Mononuclear cell (primary cell): ENCODE data around the gene LRRC3B. TPM values are rescaled to one million over a fixed set of nuclear protein-coding genes. Genes with fewer than 3 reads are reported as not detected.

ENCODE experiments used
- H3K27me3 ChIP-seq: 2 replicates; pipeline ENCODE4 v1.6.0; 2011; ENCODE audit warnings: low read length, control low read depth; ENCODE audit not compliant: insufficient read depth
- H3K4me1 ChIP-seq: 2 replicates; pipeline ENCODE4 v1.5.1; 2011; ENCODE audit warnings: mild to moderate bottlenecking, low read length, control low read depth; ENCODE audit not compliant: insufficient read depth
- H3K4me3 ChIP-seq: 2 replicates; pipeline ENCODE4 v1.5.1; 2011; ENCODE audit warnings: mild to moderate bottlenecking, low read length, moderate library complexity
- H3K9me3 ChIP-seq: 2 replicates; pipeline ENCODE4 v1.5.1; 2011; ENCODE audit warnings: low read depth, mild to moderate bottlenecking, control low read depth, low read length
- total RNA-seq: library from RNA; depleted of rRNA; stranded (reverse); fragments of >200 nt; gene quantifications from one replicate; pipeline ENCODE4 v1.2.3, GENCODE V29; 2012

LRRC3B gene
- total RNA-seq, 1 donor, result 0.10 TPM

DNA sequence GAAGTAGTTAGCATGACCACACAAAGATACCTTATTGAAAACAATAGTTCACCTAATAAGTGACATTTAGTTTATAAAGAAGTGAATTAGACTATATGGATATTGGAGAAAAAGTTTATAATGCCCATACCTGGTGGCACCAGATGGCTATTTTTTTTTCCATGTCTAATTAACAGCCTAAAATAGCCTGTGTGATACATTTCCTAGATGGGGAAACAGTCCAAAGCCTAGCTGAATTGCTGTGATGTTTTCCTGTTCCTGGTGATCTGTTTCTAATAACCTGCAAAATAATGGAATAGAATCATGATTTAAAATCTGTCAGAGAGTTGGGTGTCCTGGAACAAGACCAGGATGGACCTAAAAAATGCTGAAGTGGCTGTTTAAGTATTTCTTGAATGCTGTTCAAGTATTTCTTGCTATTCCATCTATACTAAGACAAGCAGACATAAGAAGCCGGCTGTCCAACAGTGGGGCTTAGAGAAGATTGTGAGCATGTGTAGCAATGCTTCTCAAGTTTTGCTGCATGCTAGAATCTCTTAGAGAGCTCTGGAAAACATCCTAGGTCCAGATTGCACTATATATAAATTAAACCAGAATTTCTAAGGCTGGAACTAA lies 31.3 kb downstream of the LRRC3B start:
- H3K27me3 ChIP-seq, result no peaks in the 10 kb centered on the region
- no peaks in the 10 kb centered on the region for H3K4me1 ChIP-seq
- H3K4me3 ChIP-seq, result no peak overlapping the region
- H3K9me3 ChIP-seq, result no peaks in the 10 kb centered on the region

DNA sequence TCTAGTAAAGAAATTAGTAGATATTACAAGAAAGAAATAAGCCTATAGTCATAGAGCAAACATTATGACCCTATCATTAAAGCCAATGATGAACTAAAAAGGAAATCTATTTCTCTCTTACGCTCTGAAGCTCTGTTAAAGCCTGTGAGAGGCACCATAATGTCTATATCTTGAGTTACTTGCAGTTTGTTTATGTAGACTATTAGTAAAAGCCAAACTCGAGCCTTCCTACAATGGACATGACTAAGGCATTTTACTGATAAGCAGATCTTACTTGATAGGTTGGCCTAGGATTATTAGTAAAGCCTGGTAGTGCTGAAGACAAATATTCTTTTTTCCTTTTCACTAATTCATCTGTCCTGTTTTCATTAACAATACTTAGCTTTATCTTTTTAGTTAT lies 32.7 kb downstream of the LRRC3B start:
- H3K4me1 ChIP-seq, result no peaks in the 10 kb centered on the region
- no peaks in the 10 kb centered on the region for H3K9me3 ChIP-seq
- no peak overlapping the region for H3K4me3 ChIP-seq
- no peaks in the 10 kb centered on the region for H3K27me3 ChIP-seq

DNA sequence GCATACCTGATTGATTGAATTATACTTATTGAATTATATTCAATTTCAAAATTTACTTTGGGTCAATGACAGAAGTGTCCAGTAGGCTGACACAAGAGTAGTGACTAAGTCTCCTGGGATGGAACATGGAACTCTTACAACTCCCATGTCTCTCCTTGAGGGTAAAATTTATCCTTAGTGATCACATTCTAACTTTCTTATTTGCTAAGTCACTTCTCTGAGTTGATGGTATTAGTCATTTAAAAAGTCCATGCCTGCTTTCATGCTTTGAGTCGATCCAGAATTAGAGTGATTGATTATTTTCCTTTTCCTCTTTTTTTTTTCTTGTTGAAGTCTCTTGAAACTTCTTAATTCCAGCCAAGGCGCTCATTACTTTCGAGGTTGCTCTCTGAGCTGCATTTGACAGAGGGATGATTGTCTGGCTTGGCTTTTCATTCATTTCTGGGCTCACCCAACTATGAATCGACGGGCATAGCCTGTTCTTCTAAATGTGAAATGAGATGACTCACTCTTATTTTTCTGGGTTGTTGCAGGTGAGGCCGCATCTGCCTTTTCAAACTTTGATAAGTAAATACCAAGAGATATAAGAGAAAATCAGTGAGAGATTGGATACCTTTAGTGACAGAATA lies 34.9 kb downstream of the LRRC3B start:
- Histone ChIP-seq H3K4me3 (no peak overlapping the region), H3K4me1 (no peaks in the 10 kb centered on the region), H3K27me3 (no peaks in the 10 kb centered on the region), H3K9me3 (no peaks in the 10 kb centered on the region)

DNA sequence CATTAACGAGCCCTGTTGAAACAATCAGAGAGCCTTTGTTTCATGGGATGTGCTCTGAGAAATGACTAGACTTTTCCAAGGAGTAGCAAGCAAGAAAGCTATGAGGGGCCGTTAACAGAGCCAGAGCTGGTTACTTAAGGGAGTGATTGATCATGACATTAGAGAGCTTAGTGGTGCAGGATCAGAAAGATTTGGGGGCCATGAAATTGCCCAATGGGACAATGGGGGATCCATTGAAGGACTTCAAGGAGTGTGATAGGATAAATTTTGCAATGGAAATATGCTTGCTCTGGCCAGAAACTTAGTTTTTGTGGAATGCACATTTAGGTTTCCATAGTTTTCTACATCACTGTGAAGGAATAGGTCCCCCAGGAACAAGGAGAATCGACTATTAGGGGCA lies 45.6 kb downstream of the LRRC3B start:
- H3K27me3 ChIP-seq, result no peaks in the 10 kb centered on the region
- no peak overlapping the region for H3K4me3 ChIP-seq
- no peaks in the 10 kb centered on the region for H3K4me1 ChIP-seq
- no peaks in the 10 kb centered on the region for H3K9me3 ChIP-seq

DNA sequence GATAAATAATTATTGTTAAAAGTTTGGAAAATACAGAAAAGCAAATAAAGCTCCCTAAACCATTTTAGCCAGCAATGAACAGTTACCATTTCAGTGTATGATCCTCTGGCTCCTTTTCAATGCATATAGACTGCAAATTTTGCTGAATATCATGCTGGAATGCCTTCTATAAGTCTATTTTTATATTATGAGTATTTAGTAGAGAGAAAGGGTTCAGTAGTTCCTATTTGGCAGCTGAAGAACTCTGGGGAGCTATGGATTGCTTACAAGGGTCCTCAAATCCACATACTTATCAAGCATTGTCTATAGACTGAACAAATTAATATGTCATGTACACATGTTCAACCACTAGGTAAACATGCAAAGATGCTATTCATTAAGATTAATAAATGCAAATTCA lies 46.1 kb downstream of the LRRC3B start:
- Histone ChIP-seq H3K4me3 (no peak overlapping the region), H3K4me1 (no peaks in the 10 kb centered on the region), H3K9me3 (no peaks in the 10 kb centered on the region), H3K27me3 (no peaks in the 10 kb centered on the region)

DNA sequence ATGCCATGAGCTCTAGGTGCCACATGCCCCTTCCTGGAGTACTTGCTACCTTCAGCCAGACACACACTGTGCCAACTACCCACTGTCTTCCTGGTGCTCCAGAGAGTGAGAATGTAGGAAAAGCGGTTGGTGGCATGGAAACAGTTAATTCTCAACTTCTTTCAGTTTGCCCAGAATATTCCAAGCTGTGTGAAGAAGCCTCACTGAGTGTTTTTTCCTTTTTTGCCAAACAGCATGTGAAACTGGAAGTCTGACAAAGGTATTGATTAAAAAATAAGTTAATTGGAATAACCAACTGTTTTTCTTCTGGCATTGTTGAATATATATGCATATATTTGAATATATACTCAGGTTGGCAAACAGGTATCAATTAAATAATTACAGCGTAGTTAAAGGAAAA lies 52.8 kb downstream of the LRRC3B start:
- H3K9me3 ChIP-seq, result no peaks in the 10 kb centered on the region
- no peaks in the 10 kb centered on the region for H3K4me1 ChIP-seq
- no peaks in the 10 kb centered on the region for H3K27me3 ChIP-seq
- no peak overlapping the region for H3K4me3 ChIP-seq

DNA sequence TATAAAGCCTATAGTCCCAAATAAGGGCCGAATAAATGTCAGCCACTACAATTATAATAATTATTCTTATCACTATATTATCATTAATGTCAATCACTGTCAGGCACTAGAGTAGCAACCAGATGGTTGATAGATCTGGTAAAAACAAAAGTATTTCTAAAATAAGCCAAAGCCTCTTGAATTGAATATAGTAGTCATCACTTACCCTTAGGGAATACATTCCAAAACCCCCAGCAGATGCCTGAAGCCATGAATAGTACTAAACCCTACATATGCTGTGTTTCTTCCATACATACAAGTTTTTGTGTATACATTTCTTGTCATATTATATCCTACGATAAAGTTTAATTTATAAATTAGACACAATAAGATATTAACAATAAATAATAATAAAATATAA lies 59.1 kb downstream of the LRRC3B start:
- H3K4me3 ChIP-seq, result no peak overlapping the region
- no peaks in the 10 kb centered on the region for H3K27me3 ChIP-seq
- no peaks in the 10 kb centered on the region for H3K9me3 ChIP-seq
- no peaks in the 10 kb centered on the region for H3K4me1 ChIP-seq

DNA sequence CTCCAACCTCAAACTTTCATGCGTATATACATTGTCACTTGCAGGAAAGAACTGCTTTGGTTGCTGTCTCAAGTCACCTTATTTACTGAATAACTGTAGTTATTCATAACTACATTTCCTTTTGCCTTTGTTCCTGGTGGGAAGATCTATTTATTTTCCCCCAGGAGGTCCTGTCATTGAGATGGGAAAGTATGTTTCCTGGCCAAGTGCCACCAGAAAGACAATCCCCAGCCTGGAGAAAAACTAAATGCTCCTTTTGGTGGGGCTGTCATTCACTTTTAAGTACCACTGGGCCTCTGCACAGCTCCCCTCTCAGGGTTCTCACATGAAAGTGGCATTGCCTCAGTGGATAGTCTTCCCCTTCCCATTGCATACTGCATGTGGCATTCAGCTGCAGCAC lies 59.8 kb downstream of the LRRC3B start:
- no peaks in the 10 kb centered on the region for H3K9me3 ChIP-seq
- no peaks in the 10 kb centered on the region for H3K4me1 ChIP-seq
- H3K4me3 ChIP-seq, result no peak overlapping the region
- H3K27me3 ChIP-seq, result no peaks in the 10 kb centered on the region

DNA sequence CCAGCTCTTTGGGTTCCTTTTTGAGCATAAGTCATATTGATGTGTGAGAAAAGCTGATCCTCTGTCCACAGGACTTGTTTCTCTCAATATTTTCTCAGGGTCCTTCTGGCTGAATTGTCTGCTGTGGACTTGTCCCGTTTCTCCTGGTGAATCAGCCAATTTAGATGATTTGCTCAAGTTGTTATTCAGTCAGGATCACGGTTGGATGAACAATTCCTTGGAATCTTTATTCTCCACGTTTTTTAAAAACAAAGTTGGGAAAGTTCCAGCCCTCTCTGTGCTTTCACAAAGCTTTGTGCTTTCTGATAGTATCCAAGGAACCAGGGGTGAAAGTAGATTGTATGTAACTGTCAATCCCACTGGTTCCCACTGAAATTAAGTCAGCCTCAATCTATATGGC lies 61.3 kb downstream of the LRRC3B start:
- Histone ChIP-seq H3K4me3 (no peak overlapping the region), H3K27me3 (no peaks in the 10 kb centered on the region), H3K4me1 (no peaks in the 10 kb centered on the region), H3K9me3 (no peaks in the 10 kb centered on the region)

DNA sequence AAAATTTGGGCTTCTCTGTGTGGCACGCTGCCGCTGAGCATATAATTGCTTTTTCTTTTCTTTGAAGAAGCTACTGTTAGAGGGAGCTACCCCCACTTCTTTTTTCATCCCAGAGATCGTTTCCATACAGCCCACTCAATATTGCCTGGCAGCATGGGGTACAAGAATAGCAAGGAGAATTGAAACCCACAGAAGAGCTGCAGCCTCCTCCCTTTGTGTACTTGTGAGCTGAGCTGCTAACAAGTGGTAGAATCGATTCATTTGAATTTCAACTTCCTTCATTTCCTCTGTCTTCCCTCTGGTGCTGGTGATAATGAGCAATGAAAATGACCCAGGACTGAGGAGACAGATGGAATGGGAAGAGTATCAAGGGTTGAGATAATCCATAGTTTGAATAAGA lies 64.9 kb downstream of the LRRC3B start:
- Histone ChIP-seq H3K4me3 (no peak overlapping the region), H3K27me3 (no peaks in the 10 kb centered on the region), H3K9me3 (no peaks in the 10 kb centered on the region), H3K4me1 (no peaks in the 10 kb centered on the region)

DNA sequence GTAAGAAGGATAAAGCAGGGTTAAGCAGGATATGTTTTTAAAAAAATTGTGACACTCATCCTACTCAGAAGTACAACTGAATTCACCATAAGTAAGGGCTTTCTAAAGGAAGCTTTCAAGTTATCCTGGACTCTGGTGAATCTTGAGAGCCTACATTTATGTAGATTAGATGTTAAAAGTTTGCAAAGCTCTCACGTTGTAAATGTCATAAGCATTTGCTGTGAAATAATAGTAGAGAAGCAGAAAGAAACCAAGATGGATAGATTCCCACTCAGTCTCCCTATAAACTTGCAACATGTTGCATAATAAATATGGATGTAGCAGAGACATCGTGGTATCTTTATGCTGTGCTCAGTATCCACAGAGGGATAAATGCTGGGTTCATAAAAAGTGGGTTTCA lies 77.0 kb downstream of the LRRC3B start:
- H3K4me3 ChIP-seq, result no peak overlapping the region
- H3K27me3 ChIP-seq, result no peaks in the 10 kb centered on the region
- H3K4me1 ChIP-seq, result no peaks in the 10 kb centered on the region
- H3K9me3 ChIP-seq, result no peaks in the 10 kb centered on the region

DNA sequence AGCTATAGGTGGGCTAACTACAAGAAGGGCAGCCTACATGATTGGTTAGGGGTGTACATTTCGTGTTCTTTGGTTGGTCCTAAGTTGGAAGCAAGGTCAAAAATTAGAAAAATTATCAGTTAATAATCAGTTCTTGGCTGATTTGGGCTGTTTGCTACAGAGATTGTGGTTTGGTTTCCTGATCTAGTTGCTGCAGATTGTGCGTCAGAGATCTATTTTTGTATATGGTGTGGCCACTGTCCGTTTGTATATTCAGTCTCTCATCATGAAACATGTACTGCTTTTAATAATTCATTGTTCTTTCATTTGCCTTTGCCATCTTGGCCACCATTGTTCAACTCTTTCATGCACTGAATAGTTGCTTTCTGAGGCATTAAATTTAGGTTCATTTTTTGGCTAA lies 80.9 kb downstream of the LRRC3B start:
- Histone ChIP-seq H3K4me3 (no peak overlapping the region), H3K4me1 (no peaks in the 10 kb centered on the region)

DNA sequence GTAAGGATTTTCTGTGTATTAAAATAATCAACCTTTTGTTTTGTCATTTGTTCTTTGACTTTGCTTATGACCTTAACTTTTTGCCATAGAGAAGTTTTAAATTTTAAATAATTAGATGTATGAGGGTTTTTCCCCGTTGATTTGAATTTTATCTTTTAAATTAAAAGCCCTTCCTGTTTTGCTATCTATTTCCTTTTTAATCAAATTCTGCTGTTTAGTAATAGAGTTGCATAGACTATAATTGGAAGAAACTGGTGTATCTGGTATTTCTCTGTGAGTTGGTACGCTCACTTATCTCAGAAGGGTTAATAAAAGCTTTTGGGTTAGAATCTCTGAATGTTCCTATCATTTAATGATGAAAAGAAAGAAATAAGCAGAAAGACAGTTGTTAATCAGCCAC lies 82.2 kb downstream of the LRRC3B start:
- no peaks in the 10 kb centered on the region for H3K27me3 ChIP-seq
- H3K4me1 ChIP-seq, result no peaks in the 10 kb centered on the region

More for the DNA sequence above, 80.9 kb downstream of the LRRC3B start:
- H3K9me3 ChIP-seq, result no peaks in the 10 kb centered on the region
- H3K27me3 ChIP-seq, result no peaks in the 10 kb centered on the region

DNA sequence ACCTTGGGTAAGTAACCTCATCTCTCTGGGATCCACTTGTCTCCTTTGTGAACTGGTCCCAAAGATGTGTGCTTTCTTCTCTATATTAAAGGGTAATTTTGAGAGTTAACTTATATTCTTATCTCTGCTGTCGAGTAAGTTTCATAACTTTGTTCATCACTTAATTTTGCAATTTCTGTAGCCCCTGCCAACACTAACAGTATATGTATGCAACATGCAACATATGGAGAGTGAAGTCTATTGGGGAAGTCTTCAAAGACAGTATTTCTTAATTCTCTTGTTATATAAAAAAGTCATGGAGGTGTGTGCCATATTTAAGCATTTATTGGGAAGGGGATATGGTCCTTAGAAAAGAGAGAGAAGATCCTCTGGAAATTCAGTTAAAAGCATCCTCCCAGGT lies 85.9 kb downstream of the LRRC3B start:
- no peak overlapping the region for H3K4me3 ChIP-seq
- no peaks in the 10 kb centered on the region for H3K4me1 ChIP-seq
- no peaks in the 10 kb centered on the region for H3K9me3 ChIP-seq
- no peaks in the 10 kb centered on the region for H3K27me3 ChIP-seq

More for the DNA sequence above, 82.2 kb downstream of the LRRC3B start:
- H3K4me3 ChIP-seq, result no peak overlapping the region
- no peaks in the 10 kb centered on the region for H3K9me3 ChIP-seq

DNA sequence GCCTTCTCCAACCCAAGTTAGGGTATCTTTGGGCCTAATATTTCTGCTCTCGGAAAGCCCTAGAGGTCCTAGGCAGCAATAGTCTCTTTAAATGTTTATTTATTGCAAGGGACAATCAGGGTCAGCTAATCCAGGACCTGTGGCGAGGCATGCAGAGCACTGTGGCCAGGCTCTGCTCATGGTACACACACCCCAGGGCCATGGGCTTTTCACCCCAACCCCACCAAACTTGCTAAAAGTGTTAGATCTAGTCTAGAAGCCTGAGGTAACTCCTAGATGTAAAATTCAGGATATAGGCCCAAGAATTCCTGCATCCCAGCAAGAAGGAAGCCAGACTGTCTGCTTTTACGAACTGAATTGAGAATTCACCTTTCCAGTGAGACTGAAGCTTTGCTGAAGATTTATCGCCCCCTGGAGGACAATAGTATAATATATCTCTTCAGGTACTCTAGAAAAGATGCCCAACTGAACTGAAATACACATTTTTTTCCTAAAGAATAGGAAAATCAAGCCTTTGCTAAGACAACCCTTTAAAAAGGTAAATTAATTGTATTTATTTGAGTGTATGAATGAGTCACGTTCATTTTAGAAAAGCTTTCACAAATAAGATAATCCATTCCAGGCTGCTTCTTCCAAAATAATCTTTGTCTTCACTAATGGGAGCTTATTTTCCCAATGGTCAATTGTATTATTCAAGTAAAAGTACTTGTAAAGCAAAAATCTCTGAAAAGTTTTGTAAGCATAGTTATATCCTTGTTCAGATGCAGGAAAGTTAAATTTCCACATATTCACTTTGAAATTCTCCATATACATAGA lies 89.8 kb downstream of the LRRC3B start:
- H3K4me1 ChIP-seq, result no peaks in the 10 kb centered on the region
- H3K27me3 ChIP-seq, result no peaks in the 10 kb centered on the region
- H3K9me3 ChIP-seq, result no peaks in the 10 kb centered on the region
- no peak overlapping the region for H3K4me3 ChIP-seq
